GOT3 (cell line): ENCODE results near the gene SYT2.

Source experiments
- DNase-seq: peaks from one replicate; lab custom pipeline; 2025; ENCODE audit warnings: mixed read lengths; lab: John Stamatoyannopoulos, UW

SYT2 gene

DNA sequence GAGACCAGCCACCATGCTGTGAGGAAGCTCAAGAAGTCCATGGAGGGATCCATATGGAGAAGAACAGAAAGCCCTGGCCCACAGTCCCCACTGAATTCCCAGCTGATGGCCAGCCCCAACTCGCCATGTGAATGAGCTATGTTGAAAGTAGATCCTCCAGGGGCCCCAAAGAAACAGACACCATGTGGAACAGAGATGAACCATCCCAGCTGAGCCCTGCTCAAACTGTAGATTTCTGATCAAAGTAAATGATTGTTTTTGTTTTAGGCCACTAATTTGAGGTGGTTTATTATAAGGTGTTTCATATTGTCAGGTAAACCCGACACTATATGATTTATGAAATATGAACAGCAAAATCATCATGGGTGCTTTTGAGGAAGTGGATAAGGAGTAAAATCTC lies 32.8 kb downstream of the SYT2 start:
- no peak for DNase-seq

DNA sequence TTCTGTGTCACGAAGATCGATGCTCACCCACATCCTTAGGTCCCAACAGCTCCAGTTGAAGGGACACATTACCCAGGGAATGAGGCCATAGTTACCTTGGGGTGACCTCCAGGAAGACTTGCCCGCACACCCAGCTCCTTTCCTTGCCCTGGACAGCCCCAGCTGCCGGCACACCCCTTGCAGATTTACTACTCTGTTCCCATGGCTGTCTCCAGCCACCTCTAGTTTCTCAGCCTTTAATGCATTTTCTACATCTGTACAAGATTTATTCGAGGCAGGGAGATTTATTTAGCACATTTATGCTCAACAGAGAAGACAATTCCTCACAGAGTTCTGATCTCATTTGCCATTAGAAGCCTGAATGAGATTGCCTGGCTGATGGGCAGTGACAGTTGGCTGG lies 36.7 kb downstream of the SYT2 start:
- no peak for DNase-seq

DNA sequence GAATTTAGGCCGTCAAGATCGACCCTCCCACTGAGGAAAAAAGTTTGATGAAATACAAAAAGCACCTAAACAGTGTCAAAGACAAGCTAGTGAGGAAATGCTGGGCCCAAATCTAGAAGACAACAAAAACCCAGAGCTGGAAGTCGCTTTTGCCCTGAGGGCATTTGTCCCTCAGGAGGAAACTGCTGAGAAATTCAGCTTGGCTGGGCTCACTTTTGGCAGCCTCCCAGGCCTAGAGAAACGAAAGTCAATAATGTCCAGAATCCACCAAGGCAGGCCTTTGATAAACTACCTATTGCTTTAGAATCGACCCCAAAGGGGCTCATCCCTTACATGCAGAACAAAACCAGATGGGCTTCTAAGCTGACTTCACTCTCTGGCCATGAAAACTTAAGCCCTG lies 38.9 kb downstream of the SYT2 start:
- no peak for DNase-seq

DNA sequence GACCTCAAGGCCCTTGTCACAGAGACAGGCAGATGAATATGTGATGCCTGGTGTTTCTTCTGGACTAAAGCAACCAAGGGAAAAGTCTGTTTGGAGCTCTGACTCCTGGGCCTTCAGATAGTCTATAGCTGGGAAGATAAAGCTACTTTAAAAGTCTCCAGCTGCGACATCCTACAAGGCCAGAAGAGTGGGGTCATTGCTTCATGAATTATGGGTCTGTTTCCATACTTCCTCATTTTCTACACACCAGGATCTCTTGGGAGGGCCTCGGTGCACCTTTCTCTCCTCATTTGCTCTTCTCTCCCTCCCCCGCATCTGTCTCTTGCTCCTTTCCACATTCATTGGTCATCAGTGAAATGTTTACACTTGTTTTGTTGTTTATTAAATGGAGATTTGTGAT lies 44.8 kb downstream of the SYT2 start:
- DNase-seq, result no peak

DNA sequence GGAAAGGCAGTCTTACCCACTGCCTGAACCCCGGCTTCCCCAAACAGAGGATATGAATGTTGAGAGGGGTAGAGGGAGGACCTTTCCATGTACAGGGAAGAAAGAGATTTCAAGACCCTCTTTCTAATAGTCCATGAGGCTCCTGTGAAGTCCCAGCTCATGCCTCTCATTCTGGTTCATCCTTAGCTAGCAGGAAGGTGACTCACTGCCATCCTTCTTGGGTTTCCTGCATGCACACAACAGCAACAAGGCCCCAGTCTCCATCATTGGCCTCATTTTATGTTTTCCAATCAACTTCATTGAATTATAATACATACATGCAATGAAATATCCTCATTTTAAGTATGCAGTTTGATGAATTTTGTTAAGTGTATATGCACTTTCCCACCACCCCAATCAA lies 46.2 kb downstream of the SYT2 start:
- no peak for DNase-seq

DNA sequence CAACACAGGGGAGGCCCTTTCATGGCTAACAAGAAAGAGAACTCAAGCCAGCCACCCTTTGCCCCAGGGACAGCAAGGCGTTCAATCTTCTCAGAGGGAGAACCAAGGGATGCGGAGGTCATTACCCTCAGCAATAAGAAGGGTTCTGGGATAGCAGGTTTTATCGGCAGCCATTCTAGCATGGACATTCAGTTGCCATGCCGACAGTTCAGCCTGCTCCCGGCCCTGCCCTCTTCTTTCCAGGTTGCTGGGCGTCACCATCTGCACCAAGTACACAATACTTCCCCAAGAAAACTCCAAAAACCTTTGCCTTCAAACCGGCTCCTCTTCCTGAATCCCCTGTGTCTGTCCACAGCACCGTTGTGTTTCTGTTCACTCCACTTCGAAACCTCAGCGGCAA lies 47.1 kb downstream of the SYT2 start:
- DNase-seq, result no peak

DNA sequence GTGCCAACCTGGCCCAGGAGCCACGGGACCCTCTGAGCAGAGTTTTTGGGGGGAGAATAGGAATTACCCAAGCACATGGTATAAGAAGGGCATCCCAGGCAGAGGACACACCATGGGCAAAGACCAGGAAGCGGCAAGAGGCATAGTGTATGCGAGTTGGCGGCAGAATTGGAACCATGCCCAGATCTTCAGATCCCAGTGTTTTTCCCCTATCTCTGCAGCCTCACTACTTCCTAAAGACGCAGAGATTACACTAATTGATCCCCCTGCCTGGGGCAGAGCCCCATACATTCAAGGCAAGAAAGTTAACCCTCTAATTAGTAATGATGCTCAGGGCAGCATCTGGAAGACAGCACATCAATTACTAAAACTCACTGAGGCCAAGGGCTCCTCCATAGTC lies 48.2 kb downstream of the SYT2 start:
- no peak for DNase-seq

DNA sequence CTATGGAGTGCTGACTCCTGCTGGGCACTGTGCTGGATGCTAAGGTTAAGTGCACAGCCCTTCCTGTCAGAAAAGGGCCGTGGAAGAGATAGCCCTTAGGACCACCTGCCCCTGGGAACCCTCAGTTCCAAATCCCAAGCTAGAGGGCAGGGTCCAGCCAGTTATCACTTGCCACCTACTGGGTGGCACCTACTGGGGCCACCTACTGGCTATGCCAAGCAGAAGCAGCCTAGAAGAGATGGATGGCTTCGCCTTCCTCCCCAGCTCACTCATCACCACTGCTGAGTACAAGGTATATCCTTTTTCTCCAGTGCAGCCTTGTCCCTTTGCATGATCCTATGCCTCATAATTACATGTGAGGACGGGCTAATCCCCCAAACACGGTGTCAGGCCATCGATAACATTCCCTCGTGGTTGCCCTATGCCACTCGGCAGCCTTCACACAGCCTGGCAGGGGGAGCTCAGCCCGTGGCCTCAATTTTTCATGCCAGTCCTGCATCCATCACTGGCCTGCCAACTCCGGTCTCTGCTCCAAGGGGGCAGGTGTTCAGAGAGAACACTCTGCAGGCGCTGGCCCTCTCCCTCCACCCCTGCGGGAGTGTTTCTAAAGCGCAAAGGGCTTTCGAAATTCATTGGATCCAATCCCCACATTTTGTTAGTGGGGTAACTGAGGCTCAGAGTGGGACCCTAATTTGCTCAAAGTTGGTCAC lies 49.0 kb downstream of the SYT2 start:
- DNase-seq, result no peak

DNA sequence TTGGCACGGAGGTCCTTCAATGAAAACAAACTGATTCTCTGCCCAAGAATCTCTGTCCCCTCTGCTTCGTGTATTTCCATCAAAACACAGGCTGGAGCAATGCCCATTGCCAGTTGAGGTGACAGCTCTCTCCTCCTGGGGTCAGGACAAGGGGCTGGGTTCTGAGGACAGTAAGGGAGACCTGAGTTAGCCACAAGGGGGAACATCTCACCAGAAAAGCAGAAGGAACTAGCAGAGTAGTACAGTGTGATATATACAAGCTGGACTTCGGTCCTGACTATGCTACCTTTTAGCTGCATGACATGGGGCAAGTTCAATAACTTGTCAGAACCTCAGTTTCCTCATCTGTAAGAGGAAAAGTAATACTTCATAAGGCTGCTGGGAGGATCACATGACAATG lies 50.3 kb downstream of the SYT2 start:
- no peak for DNase-seq

DNA sequence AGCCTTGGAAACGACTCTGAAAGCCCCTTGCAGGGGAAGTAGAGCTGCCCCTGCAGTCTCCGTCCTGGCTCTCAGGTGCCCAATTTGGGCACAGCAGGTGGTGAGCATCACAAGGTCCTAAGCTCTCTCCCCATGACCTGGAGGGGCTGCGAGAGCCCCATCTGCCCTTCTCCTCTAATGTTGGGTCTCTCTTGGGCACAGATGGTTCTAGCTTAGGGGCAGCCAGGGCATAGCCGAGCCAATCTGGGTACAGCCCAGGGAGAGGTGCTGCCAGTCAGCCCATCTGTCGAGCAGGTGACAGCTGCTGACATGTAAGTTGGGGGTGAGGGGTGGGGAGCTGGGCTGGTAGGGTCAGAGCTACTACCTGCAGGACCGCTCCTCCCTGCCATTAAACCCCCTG lies 50.7 kb downstream of the SYT2 start:
- DNase-seq, result no peak

DNA sequence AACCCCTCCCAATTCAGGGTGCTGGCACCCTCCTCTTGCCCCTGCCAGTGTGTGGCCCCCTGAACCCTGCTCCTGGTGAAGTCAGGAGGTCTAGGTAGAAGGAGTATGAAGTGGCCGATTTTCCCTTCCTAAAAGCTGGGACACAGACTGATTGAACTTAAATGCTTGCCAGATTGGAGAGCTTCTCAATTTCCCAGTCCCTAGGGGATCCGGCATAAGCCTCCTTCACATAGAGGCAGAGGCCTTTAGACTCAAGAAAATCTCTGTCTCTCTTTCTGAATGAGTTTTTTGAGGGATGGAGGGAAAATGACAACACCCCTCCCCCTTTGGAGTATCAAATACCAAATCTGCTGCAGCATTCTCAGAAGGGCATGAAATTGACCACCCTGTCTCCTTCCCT lies 51.5 kb downstream of the SYT2 start:
- DNase-seq, result no peak

DNA sequence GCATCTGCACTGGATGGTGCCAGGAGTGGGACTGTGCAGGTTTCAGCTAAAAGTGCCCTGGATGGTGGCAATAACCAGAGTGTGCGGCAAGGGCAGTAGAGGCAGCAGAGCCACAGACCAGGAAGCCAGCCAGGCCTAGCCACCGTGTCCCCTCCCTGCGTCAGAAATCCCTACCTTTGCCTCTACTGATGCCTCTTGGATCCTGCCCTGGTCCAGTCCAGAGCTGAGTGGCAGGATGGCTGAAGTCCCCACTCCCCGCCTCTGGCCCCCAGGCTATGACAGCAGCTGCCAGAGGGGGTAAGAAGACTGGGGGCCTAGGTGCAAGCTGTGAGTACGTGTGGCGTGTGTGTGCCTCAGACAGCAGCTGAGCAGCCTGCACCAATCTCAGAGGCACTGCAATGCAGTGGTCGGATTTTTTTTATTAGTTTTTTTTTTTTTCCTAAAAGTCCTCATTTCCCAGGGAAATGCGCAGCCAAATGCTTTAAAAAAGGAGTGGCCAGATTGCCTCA lies 51.9 kb downstream of the SYT2 start:
- DNase-seq, result no peak

DNA sequence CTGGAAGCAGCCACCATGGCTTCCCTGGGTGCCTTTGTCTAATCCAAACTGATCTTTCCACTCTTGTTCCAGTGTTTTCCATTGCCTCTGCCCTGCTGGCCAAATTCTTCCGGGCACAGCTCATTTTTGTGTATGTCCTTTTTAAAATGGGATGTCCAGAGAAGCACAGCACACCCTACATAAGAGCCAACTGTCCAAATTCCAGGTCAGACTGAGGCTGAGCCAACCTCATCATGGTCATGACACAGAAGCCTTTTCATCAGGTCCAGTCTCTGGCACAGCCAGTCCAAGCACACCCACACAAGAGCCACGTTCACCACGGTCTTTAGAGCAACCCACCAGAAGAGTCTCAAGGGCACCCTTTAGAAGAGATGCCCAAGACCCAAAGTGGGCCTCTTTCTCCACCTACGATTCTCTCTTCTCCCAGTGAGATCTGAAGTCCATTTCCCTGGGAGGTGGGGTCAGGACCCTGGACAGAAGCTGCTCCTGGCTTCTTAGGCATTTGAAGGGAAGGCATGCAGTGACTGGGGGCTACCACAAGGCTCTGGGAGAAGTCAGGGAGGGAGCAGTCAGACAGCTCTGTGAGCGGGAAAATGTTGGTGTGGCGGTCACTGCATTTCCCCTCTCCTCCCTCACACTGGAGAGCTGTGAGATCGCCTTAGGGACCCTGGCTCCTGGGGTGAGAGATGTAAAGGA lies 53.2 kb downstream of the SYT2 start:
- no peak for DNase-seq

DNA sequence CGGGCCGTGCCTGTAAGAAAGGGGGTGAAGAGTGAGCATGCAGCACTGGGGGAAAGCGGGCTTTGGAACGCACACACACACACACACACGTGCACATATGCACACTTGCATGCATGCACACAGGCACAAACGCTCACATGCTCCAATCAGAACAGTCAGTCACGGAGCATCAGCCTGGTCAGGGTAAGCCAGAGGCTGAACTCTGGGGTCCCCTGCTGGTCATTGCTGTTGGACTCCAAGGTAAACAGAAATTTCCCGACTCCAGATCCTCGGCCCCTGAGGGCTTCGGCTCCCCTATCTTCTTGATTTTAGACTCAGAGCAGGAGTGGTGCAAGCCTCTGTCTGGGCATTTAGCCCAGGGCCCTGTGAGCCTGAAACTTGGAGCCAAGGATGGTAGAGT lies 54.2 kb downstream of the SYT2 start:
- no peak for DNase-seq

DNA sequence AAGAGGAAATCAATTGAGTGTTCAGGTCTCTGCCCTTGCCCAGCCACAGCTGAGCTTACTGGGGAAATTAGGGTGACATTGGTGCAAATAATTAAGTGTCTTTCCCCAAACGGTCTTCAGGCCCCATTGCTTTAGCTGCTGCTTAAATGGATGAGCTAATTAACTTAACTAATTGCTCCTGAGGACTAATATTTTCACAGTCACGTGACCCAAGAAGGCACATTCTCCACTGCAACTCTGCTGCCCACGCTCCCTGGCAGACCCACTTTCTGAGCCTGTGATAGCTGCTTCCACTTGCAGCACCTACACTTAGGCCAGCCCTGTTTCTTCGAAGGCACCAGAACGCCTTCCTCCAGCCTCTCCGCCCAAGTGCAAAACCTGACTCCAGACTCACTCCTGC lies 56.2 kb downstream of the SYT2 start:
- no peak for DNase-seq

DNA sequence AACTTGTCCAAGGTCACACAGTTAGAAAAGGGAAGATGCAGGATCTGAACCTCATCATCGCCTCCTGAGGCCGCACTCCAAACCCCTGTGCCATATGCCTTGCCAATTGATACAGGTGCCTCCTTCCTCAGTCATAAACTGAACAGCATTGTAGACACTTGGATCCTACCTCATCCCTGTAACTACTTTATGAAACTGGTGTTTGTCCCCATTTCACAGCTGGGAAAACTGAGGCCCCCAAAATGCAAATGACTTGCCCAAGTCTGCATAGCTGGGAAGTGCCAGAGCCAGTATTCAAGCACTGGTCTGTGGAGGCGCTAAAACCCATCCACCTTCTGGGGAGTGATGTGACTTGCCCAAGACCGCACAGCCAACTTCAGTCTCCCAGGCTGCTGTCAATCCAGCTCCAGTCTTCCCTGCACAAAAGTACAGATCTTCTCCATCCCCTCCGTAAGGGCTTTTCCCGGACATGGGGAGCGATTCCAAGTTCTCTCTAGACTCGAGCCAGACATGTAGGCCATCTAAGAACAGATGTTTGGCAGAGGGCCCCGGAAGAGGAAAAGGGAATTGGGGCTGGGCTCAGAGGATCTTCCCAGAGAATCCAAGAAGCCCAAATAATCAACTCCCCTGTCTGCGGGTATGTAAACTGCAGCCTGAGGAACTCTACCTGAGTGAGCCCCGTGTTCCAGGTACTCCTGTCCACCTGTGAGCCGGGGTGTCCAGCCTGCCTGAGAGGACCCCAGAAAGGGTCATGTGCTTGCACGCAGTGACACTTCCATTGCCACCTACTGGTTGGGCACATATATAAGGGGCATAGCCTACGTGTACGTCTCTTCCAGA lies 60.5 kb downstream of the SYT2 start:
- DNase-seq, result no peak

DNA sequence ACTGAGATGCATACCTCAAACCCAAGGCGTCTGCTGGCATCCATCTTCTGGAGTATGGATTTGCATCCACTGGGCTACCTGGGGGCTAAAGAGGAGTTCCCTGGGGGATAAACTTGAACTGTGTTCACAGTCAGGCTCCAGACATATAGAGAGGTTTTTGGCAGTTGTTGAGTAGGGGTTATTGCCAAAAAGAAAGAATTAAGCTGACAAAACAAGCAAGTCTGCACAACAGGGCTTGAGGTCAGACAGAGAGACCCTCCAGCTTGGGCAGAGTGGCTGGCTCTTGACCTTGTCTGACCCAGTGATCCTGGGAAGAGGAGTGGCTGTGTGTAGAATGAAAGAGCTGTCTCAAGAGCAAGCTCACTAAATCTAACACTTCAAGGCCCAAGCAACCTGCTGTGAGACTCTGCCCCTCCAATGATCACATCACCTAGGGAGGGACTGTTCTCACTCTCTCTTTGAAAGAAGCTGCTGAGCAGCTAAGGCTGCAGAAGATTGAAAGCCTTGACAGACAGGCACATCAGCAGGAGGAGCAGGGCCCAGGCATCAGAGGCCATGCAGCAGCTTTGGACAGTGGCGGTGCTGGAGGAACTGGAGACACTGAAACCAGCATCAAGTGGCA lies 61.5 kb downstream of the SYT2 start:
- no peak for DNase-seq

DNA sequence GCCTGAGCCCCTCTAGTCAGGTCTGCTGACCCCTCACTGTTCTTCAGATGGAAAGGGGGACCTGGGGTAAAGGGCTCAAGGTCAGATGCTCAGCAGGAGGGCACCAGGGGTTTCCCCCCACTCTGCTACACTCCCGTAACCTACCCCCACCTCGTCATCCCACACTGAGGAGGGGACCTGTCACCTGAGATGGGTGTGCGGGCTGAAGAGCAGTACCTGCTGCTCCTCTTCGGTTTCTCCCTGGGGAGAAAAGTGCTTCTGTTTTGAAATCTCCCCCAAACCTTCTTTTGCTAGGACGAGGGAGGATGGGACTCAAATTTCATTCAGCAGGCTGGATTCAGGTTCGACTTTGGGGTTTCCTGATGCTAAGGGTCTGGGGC lies 65.2 kb downstream of the SYT2 start:
- no peak for DNase-seq

DNA sequence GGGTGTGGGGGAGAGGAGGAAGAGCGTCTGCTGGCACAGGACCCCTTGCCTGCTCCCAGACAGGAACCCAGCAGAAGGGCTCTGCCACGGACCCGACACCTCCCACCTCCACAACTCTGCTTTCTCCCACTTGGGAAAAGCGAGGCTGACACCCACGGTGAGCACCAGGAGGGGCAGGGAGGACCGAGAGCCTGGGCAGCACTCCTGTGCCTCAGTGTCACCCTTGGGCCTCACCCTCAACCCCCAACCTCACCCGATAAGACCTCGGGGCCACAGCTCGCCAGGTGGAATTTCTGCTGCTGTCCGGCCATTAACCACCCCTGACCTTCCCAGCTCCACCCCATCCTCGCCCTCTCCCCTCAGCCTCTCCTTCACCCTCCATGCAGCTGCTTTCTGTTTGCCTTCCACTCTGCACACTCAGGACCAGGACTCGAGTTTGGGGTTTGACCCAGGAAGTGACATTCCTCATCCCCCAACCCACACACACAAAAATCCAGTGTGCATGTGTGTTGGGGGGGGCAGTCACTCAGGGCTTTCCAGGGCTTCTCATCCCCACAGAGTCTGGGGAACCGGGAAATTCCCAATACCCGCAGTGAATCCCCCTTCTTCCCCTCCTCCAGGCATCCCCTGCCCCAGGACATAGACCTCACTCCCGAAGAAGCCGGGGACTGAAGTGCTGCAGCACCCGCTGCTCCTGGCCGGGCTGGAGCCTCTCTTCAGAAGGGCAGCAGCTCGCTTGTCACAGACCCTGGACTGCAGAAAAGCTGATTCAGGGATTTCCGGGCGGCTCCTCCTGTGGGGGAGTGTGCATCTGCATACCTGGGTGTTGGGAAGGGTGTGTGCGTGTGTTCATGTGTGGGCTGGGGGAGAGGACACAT lies 65.8 kb downstream of the SYT2 start:
- no peak for DNase-seq

DNA sequence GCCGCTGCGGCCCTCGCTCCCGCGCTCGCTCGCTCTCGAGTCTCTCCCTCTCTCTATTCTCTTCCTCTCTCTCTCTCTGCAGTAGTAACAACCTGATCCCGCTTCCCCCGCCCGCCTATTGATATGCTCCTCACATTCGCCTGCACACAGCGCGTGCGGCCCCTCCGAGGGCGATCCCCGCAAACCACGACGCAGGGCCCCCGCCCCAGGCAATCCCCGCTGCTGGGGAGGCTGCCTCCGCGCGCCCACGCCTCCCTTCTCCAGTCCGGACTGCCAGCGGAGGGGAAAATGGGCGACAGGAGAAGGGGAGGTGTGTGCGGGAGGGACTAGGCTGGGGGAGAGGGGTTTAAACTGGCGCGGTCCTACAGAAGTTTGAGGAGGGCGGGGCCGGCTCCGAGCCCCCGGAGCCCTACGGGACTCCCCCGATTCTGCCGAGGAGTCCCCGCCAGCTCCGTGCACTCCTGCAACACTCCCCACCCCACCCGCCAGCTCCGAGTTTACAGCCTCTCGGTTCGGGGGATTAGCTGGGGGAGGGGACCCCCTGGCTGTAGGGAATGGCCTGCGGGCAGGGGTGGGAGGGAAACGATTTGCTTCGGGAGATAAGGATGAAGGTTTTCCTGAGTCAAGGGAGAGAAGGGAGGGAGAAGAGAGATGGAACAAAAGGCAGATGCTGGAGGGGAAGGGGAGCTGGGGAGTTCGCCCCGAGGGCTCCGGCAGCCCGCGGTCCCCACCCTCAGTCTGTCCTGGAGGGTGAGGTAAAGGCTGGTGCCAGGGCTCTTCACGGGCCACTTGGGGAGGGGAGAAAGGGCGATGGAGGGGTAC lies 66.6 kb downstream of the SYT2 start:
- no peak for DNase-seq
